HG03460 (cell line): ENCODE results near the gene TVP23B.
"Not testable (repeated sequence)": the region's sequence is repeated elsewhere in the genome, so short reads cannot be mapped to it uniquely, and the experiment has no call there.

Source experiments
- ATAC-seq: cut with Tn5 transposase; IDR thresholded peaks from one replicate; pipeline ENCODE4 v1.9.1; 2021; ENCODE audit not compliant: unreplicated experiment

TVP23B gene

GRCh38 chr17:18780991-18781718 lies at the start of gene TVP23B:
TSS of gene TVP23B (plus strand) at chr17:18781183. CDS start at chr17:18781294, 111 bp downstream.
- peak; percentile 99 for ATAC-seq

GRCh38 chr17:18732438-18732837 lies 48.5 kb upstream of the TVP23B start:
- not testable (repeated sequence) for ATAC-seq

- ATAC-seq = not testable (repeated sequence)
Measured at GRCh38 chr17:18733350-18733749, 47.6 kb upstream of the TVP23B start.

- not testable (repeated sequence) for ATAC-seq
Measured at GRCh38 chr17:18739616-18740391, 41.2 kb upstream of the TVP23B start.

GRCh38 chr17:18741228-18741627 lies 39.8 kb upstream of the TVP23B start:
- ATAC-seq = not testable (repeated sequence)

GRCh38 chr17:18743699-18744421 lies 37.1 kb upstream of the TVP23B start, which contains the start of gene FBXW10:
TSS of gene FBXW10 (plus strand) at chr17:18744054. CDS start at chr17:18744245, 191 bp downstream.
- not testable (repeated sequence) for ATAC-seq

- ATAC-seq = not testable (repeated sequence)
Measured at GRCh38 chr17:18744726-18745125, 36.3 kb upstream of the TVP23B start.

GRCh38 chr17:18746551-18746950 lies 34.4 kb upstream of the TVP23B start:
- not testable (repeated sequence) for ATAC-seq

- not testable (repeated sequence) for ATAC-seq
Measured at GRCh38 chr17:18747501-18747900, 33.5 kb upstream of the TVP23B start.

GRCh38 chr17:18750242-18750641 lies 30.7 kb upstream of the TVP23B start:
- not testable (repeated sequence) for ATAC-seq

- not testable (repeated sequence) for ATAC-seq
Measured at GRCh38 chr17:18753829-18754409, 27.1 kb upstream of the TVP23B start.

GRCh38 chr17:18755969-18756368 lies 25.0 kb upstream of the TVP23B start:
- not testable (repeated sequence) for ATAC-seq

GRCh38 chr17:18757368-18758044 lies 23.5 kb upstream of the TVP23B start:
- ATAC-seq = not testable (repeated sequence)

- ATAC-seq = not testable (repeated sequence)
Measured at GRCh38 chr17:18758344-18758743, 22.6 kb upstream of the TVP23B start.

- not testable (repeated sequence) for ATAC-seq
Measured at GRCh38 chr17:18760221-18760620, 20.8 kb upstream of the TVP23B start.

- ATAC-seq = not testable (repeated sequence)
Measured at GRCh38 chr17:18770572-18770971, 10.4 kb upstream of the TVP23B start.

GRCh38 chr17:18771066-18771465 lies 9.9 kb upstream of the TVP23B start:
- ATAC-seq = not testable (repeated sequence)

GRCh38 chr17:18772471-18772870 lies 8.5 kb upstream of the TVP23B start:
- no peak for ATAC-seq

- not testable (repeated sequence) for ATAC-seq
Measured at GRCh38 chr17:18781805-18782204, 822 bp downstream of the TVP23B start.

- not testable (repeated sequence) for ATAC-seq
Measured at GRCh38 chr17:18785933-18786332, 5.0 kb downstream of the TVP23B start.
